BE2C (cell line): Measurements from ENCODE around the gene MRPL11.

Experiments
- DNase-seq: peaks from one replicate; pipeline ENCODE4 v3.0.0-alpha.2; 2020
- H3K27me3 ChIP-seq: fragments of 250-450 bp; sonication (Bioruptor Pico); 2 replicates; pipeline ENCODE4 v1.5.1; 2020; ENCODE audit warnings: mild to moderate bottlenecking
- H3K36me3 ChIP-seq: fragments of 250-450 bp; sonication (Bioruptor Pico); 2 replicates; pipeline ENCODE4 v1.5.1; 2020; ENCODE audit warnings: mild to moderate bottlenecking
- H3K4me1 ChIP-seq: fragments of 250-450 bp; sonication (Bioruptor Pico); 2 replicates; pipeline ENCODE4 v1.5.1; 2020
- H3K4me3 ChIP-seq: 2 replicates; pipeline ENCODE4 v1.5.1; 2011; ENCODE audit warnings: low read depth, low read length
- H3K9me3 ChIP-seq: fragments of 250-450 bp; sonication (Bioruptor Pico); 2 replicates; pipeline ENCODE4 v1.5.1; 2020
- CTCF ChIP-seq: IDR thresholded peaks from 2 replicates; pipeline ENCODE4 v1.5.1; 2012; ENCODE audit warnings: mild to moderate bottlenecking, low read depth, low read length

The MRPL11 gene

GRCh38 chr11:66477263-66478201 is 38.9 kb upstream of the MRPL11 start:
- DNase-seq: no peak
- Histone ChIP-seq H3K4me1 (no peaks in the 10 kb centered on the region), H3K36me3 (no peaks in the 10 kb centered on the region; the same call in 1 of the 2 replicates), H3K4me3 (no peak overlapping the region), H3K27me3 (no peaks in the 10 kb centered on the region), H3K9me3 (no peaks in the 10 kb centered on the region)
- TF ChIP-seq CTCF: no peak

GRCh38 chr11:66476841-66477251 is 38.2 kb upstream of the MRPL11 start:
- no peaks in the 10 kb centered on the region; the same call in 1 of the 2 replicates for H3K36me3 ChIP-seq
- H3K27me3 ChIP-seq: no peaks in the 10 kb centered on the region
- H3K4me1 ChIP-seq: no peaks in the 10 kb centered on the region
- no peak for DNase-seq
- no peaks in the 10 kb centered on the region for H3K9me3 ChIP-seq
- no peak for TF ChIP-seq CTCF
- no peak overlapping the region for H3K4me3 ChIP-seq

GRCh38 chr11:66476173-66476840 is 37.7 kb upstream of the MRPL11 start:
- Histone ChIP-seq H3K9me3 (no peaks in the 10 kb centered on the region), H3K36me3 (no peaks in the 10 kb centered on the region; the same call in 1 of the 2 replicates), H3K4me1 (no peaks in the 10 kb centered on the region), H3K27me3 (no peaks in the 10 kb centered on the region), H3K4me3 (no peak overlapping the region)
- TF ChIP-seq CTCF: no peak
- no peak for DNase-seq

GRCh38 chr11:66475349-66476172 is 36.9 kb upstream of the MRPL11 start:
- TF ChIP-seq CTCF: no peak
- Histone ChIP-seq H3K4me1 (no peaks in the 10 kb centered on the region), H3K27me3 (no peaks in the 10 kb centered on the region), H3K9me3 (no peaks in the 10 kb centered on the region), H3K4me3 (no peak overlapping the region), H3K36me3 (no peaks in the 10 kb centered on the region; the same call in 1 of the 2 replicates)
- DNase-seq: no peak

GRCh38 chr11:66473608-66474515 is 35.2 kb upstream of the MRPL11 start:
- Histone ChIP-seq H3K36me3 (no peaks in the 10 kb centered on the region; the same call in 1 of the 2 replicates), H3K9me3 (no peaks in the 10 kb centered on the region), H3K4me3 (no peak overlapping the region), H3K27me3 (no peaks in the 10 kb centered on the region), H3K4me1 (no peaks in the 10 kb centered on the region; the same call in 1 of the 2 replicates)
- TF ChIP-seq CTCF: no peak
- DNase-seq: no peak
